B cell (primary cell): ENCODE results near the gene ZBTB8B.

Experiments used
- CTCF ChIP-seq: fragments of 200-600 bp; IDR thresholded peaks from one replicate; pipeline ENCODE4 v1.8.0; 2022; ENCODE audit warnings: antibody characterized with exemption, mild to moderate bottlenecking
- EZH2 ChIP-seq: IDR thresholded peaks from 2 replicates; pipeline ENCODE4 v1.6.1; 2012; ENCODE audit warnings: borderline replicate concordance, low read depth, mild to moderate bottlenecking, moderate library complexity, low read length; ENCODE audit not compliant: insufficient read depth, poor library complexity, severe bottlenecking

- TF ChIP-seq EZH2 (no peak), CTCF (no peak)
Observed at GRCh38 chr1:32470431-32470830, 5.6 kb downstream of the ZBTB8B start.
